ENCODE measurements around the gene CROCC2.

The CROCC2 gene

DNA sequence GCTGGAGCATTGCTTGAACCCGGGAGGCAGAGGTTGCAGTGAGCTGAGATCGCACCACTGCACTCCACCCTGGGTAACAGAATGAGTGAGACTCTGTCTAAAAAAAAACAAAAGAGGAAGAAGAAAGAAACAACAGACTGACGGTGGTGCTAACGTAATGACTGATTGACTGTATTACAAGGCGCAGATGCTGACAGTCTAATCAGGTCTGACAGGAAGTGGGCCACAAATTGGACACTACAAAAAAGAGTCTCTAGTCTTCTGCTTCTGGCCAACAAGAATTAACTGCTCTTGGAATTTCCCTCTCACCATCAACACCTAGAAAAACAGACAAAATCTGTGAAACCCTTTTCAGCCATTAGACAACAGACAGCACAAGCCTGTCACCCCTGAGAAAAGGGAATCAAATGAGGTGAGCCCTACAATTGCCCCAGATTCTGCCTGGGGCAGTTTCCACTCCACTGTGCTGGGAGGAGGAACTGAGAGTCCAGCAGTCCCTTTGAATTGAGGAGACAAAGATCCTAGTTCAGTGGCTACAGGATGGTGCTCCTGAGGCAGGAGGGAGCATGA is 135.5 kb downstream of the CROCC2 start:
- Histone ChIP-seq H3K27me3 (ENCODE audit: control insufficient read depth, insufficient read depth, low read length) (no peaks in the 10 kb centered on the region), H2AFZ (no peak overlapping the region), H3K36me3 (ENCODE audit: control insufficient read depth, insufficient read depth, low read length) (no peaks in the 10 kb centered on the region), H3K4me2 (ENCODE audit: low read length) (no peak overlapping the region), H3K4me3 (ENCODE audit: low read depth, low read length) (no peak overlapping the region), H3K9ac (no peak overlapping the region), H3K79me2 (no peaks in the 10 kb centered on the region), H3K4me1 (peaks cover 9% of the 10 kb centered on the region), H3K27ac (no peak overlapping the region), H3K9me3 (ENCODE audit: control insufficient read depth, low read length) (no peaks in the 10 kb centered on the region)
- no peak for TF ChIP-seq CTCF (IDR thresholded peaks at IDR 0.05)

Measured in parathyroid adenoma (tissue), 2 donors.